ENCODE measurements around the gene SLC38A3. TPM values are rescaled to one million over a fixed set of nuclear protein-coding genes. Genes with fewer than 3 reads are reported as not detected.
"Not testable (repeated sequence)": the region's sequence is repeated elsewhere in the genome, so short reads cannot be mapped to it uniquely, and the experiment has no call there.

The SLC38A3 gene
- total RNA-seq, 2 experiments from 2014 or later = not detected

DNA sequence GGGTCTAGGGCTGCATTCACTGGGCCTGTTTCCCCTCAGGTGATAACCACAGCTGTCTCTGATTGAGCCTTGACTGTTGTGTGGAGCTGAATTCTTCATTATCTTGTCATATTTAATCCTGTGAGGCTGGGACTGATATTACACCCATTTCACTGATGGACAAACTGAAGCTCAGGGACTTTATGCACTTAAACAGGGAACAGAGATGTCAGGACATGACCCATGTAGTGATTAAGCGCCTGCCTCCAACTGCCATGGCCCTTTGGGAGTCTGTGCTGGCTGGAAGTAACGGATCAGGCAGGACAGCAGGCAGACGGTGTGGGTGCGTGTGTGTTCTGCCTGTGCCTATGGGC, 38.4 kb downstream of the SLC38A3 start:
- H3K9me3 Mint-ChIP-seq = no peaks in the 10 kb centered on the region
- peak overlapping the region; percentile 16 for H3K4me3 Mint-ChIP-seq
- H3K27ac Mint-ChIP-seq = peak overlapping the region; percentile 94
- no peaks in the 10 kb centered on the region for H3K27me3 Mint-ChIP-seq
- DNase-seq = no peak
- peaks cover 46% of the 10 kb centered on the region for H3K36me3 Mint-ChIP-seq (ENCODE audit: low read depth)
- H3K4me1 Mint-ChIP-seq = peaks cover 92% of the 10 kb centered on the region
- ChIA-PET POLR2A (interaction anchor here (0.7 to 9.7 kb wide), 5 partner anchors 8 to 56 kb away, joined by 3 to 117 read pairs (median 4); partner anchors contain the start of genes GNAI2, HYAL3 and NAA80), CTCF (interaction anchor here (1.3 to 8.1 kb wide), 5 partner anchors 15 to 441 kb away, joined by 3 to 212 read pairs (median 7); partner anchors contain the start of gene INKA1)

GRCh38 chr3:50244813-50245212, 39.7 kb downstream of the SLC38A3 start:
- POLR2A ChIA-PET = interaction anchor here (1.4 to 9.7 kb wide), 3 partner anchors 9 to 17 kb away, joined by 5 to 117 read pairs (median 87); partner anchors contain the start of gene GNAI2

GRCh38 chr3:50245251-50245745, 40.2 kb downstream of the SLC38A3 start:
- peaks cover 38% of the 10 kb centered on the region for H3K36me3 Mint-ChIP-seq (ENCODE audit: low read depth)
- H3K4me1 Mint-ChIP-seq = peaks cover 89% of the 10 kb centered on the region
- POLR2A ChIA-PET = interaction anchor here (6.7 to 9.7 kb wide), 2 partner anchors 9 to 17 kb away, joined by 87 to 117 read pairs; partner anchors contain the start of gene GNAI2
- H3K4me3 Mint-ChIP-seq = peak overlapping the region; percentile 78
- peak overlapping the region; percentile 94 for H3K27ac Mint-ChIP-seq
- no peaks in the 10 kb centered on the region for H3K27me3 Mint-ChIP-seq
- H3K9me3 Mint-ChIP-seq = no peaks in the 10 kb centered on the region
- no peak for DNase-seq
- CTCF ChIA-PET = interaction anchor here (1.2 to 8.1 kb wide), 2 partner anchors 17 to 29 kb away, joined by 3 to 212 read pairs; no protein-coding TSS in a partner anchor

More at GRCh38 chr3:50244813-50245212, 39.7 kb downstream of the SLC38A3 start:
- not testable (repeated sequence) for DNase-seq, H3K27me3 Mint-ChIP-seq, H3K9me3 Mint-ChIP-seq
- peak overlapping the region; percentile 94 for H3K27ac Mint-ChIP-seq
- peaks cover 89% of the 10 kb centered on the region for H3K4me1 Mint-ChIP-seq
- H3K36me3 Mint-ChIP-seq (ENCODE audit: low read depth) = peaks cover 37% of the 10 kb centered on the region
- H3K4me3 Mint-ChIP-seq = peak overlapping the region; percentile 78
- CTCF ChIA-PET = interaction anchor here (1.2 to 8.1 kb wide), 3 partner anchors 15 to 30 kb away, joined by 3 to 212 read pairs (median 7); no protein-coding TSS in a partner anchor

GRCh38 chr3:50245831-50246516, 40.9 kb downstream of the SLC38A3 start:
- ChIA-PET CTCF (interaction anchor here (0.9 to 8.1 kb wide), 34 partner anchors 8 to 906 kb away, joined by 3 to 212 read pairs (median 6); partner anchors contain the start of genes GNAI2, GNAT1, HYAL3 and IFRD2), POLR2A (interaction anchor here (0.8 to 9.7 kb wide), 14 partner anchors 10 to 123 kb away, joined by 3 to 117 read pairs (median 6); partner anchors contain the start of genes GNAI2, HYAL3, IFRD2 and NAA80)
- Mint-ChIP-seq H3K4me3 (peak overlapping the region; percentile 78), H3K27ac (peak overlapping the region; percentile 94), H3K36me3 (ENCODE audit: low read depth) (peaks cover 42% of the 10 kb centered on the region), H3K4me1 (peaks cover 91% of the 10 kb centered on the region), H3K27me3 (no peaks in the 10 kb centered on the region), H3K9me3 (no peaks in the 10 kb centered on the region)
- peak; percentile 94 for DNase-seq

DNA sequence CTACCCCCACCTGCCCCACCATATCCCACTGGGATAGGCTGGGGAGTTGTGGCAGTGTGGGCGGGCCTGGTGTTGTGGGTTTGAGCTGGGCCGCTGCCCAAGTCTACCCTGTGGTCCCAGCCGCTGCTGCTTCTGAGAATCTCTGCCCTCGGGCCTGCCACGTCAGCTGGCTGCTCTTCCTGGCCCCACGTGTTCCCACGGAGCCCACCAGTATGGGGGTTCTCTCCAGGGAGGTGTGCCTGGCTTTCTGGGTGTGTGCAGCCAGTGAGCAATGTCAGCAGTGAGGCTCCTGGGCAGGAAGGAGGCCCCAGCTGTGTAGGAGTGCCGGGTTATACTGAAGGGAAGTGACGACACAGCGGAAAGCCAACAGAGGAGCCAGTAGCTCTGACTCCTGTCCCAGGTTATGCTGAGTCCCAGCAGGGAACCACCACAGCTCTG, 41.5 kb downstream of the SLC38A3 start:
- Mint-ChIP-seq H3K9me3 (no peaks in the 10 kb centered on the region), H3K27ac (peak overlapping the region; percentile 94), H3K4me1 (peaks cover 90% of the 10 kb centered on the region), H3K27me3 (no peaks in the 10 kb centered on the region), H3K36me3 (ENCODE audit: low read depth) (peaks cover 43% of the 10 kb centered on the region), H3K4me3 (peak overlapping the region; percentile 78)
- POLR2A ChIA-PET = interaction anchor here (0.8 to 9.7 kb wide), 16 partner anchors 10 to 123 kb away, joined by 3 to 117 read pairs (median 6); partner anchors contain the start of genes GNAI2, HYAL3, IFRD2 and NAA80
- peak; percentile 89 for DNase-seq
- CTCF ChIA-PET = interaction anchor here (0.6 to 8.1 kb wide), 38 partner anchors 9 to 906 kb away, joined by 3 to 212 read pairs (median 5); partner anchors contain the start of genes GNAI2, GNAT1, HYAL3 and IFRD2

- Mint-ChIP-seq H3K4me1 (peaks cover 75% of the 10 kb centered on the region), H3K27me3 (no peaks in the 10 kb centered on the region), H3K4me3 (no peak overlapping the region), H3K36me3 (ENCODE audit: low read depth) (peaks cover 39% of the 10 kb centered on the region), H3K27ac (peak overlapping the region; percentile 82), H3K9me3 (no peaks in the 10 kb centered on the region)
- POLR2A ChIA-PET = interaction anchor here (2.6 to 9.7 kb wide), 3 partner anchors 8 to 20 kb away, joined by 20 to 117 read pairs (median 87); partner anchors contain the start of gene GNAI2
- no peak for DNase-seq
- CTCF ChIA-PET = interaction anchor here (0.8 to 2.9 kb wide), 2 partner anchors 10 to 21 kb away, joined by 4 to 20 read pairs; no protein-coding TSS in a partner anchor
Measured at GRCh38 chr3:50248387-50248786, 43.3 kb downstream of the SLC38A3 start.

GRCh38 chr3:50249457-50249856, 44.4 kb downstream of the SLC38A3 start:
- ChIA-PET CTCF (interaction anchor here (0.8 kb wide), 1 partner anchor 14 kb away, joined by 9 read pairs; no protein-coding TSS in a partner anchor), POLR2A (interaction anchor here (0.8 to 6.7 kb wide), 2 partner anchors 14 to 15 kb away, joined by 3 to 87 read pairs; partner anchors contain the start of gene GNAI2)
- H3K27ac Mint-ChIP-seq = no peak overlapping the region
- DNase-seq = no peak
- peaks cover 42% of the 10 kb centered on the region for H3K36me3 Mint-ChIP-seq (ENCODE audit: low read depth)
- no peak overlapping the region for H3K4me3 Mint-ChIP-seq
- peaks cover 77% of the 10 kb centered on the region for H3K4me1 Mint-ChIP-seq
- H3K27me3 Mint-ChIP-seq = no peaks in the 10 kb centered on the region
- H3K9me3 Mint-ChIP-seq = no peaks in the 10 kb centered on the region

DNA sequence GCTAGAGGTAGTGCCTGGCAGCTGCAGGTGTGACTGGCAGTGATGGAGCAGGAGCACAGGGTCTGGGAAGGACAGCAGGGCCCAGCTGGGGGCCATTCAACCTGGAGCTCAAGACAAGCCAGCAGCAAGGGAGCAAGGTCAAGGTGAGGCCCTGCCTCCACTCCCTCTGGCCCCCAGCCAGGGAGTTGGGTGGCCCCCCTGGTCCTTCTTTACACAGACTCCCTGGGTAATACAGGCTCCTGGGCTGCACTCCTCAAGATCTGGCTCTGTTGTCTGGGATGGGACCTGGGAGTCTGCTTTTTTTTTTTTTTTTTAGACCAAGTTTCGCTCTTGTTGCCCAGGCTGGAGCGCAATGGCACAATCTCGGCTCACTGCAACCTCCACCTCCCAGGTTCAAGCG, 45.4 kb downstream of the SLC38A3 start:
- H3K36me3 Mint-ChIP-seq (ENCODE audit: low read depth) = peaks cover 47% of the 10 kb centered on the region
- H3K4me3 Mint-ChIP-seq = no peak overlapping the region
- CTCF ChIA-PET = interaction anchor here (1.4 to 1.5 kb wide), 2 partner anchors 10 to 24 kb away, joined by 4 to 8 read pairs; no protein-coding TSS in a partner anchor
- no peak for DNase-seq
- H3K4me1 Mint-ChIP-seq = peaks cover 73% of the 10 kb centered on the region
- no peak overlapping the region for H3K27ac Mint-ChIP-seq
- POLR2A ChIA-PET = interaction anchor here (0.7 to 6.7 kb wide), 4 partner anchors 7 to 21 kb away, joined by 3 to 87 read pairs (median 4); partner anchors contain the start of gene GNAI2
- H3K9me3 Mint-ChIP-seq = no peaks in the 10 kb centered on the region
- H3K27me3 Mint-ChIP-seq = no peaks in the 10 kb centered on the region

DNA sequence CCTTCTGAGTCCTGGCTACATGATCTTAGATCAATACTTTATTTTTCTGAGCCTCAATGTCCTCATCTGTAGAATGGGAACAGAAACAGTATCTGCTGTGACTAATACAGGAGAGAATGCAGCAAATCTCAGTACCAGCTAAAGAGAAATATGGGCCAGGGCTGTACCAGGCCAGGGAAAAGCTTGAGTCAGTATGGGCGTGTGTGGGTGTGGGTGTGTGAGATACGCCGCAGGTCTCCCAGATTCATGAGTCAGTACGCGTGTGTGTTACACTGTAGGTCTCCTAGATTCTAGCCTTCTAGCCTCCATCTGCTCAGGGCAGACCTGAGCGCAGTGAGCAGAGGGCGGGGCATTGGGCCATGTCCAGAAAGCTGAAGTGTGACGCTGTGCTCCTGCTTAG, 46.1 kb downstream of the SLC38A3 start:
- Mint-ChIP-seq H3K27me3 (no peaks in the 10 kb centered on the region), H3K4me3 (no peak overlapping the region), H3K27ac (peak overlapping the region; percentile 52), H3K9me3 (no peaks in the 10 kb centered on the region), H3K4me1 (peaks cover 66% of the 10 kb centered on the region), H3K36me3 (ENCODE audit: low read depth) (peaks cover 50% of the 10 kb centered on the region)
- no peak for DNase-seq
- POLR2A ChIA-PET = interaction anchor here (0.8 to 6.7 kb wide), 3 partner anchors 8 to 15 kb away, joined by 3 to 87 read pairs (median 4); partner anchors contain the start of gene GNAI2
- CTCF ChIA-PET = interaction anchor here (0.7 to 1.5 kb wide), 3 partner anchors 9 to 48 kb away, joined by 3 to 8 read pairs (median 4); partner anchors contain the start of genes HYAL3 and NAA80

DNA sequence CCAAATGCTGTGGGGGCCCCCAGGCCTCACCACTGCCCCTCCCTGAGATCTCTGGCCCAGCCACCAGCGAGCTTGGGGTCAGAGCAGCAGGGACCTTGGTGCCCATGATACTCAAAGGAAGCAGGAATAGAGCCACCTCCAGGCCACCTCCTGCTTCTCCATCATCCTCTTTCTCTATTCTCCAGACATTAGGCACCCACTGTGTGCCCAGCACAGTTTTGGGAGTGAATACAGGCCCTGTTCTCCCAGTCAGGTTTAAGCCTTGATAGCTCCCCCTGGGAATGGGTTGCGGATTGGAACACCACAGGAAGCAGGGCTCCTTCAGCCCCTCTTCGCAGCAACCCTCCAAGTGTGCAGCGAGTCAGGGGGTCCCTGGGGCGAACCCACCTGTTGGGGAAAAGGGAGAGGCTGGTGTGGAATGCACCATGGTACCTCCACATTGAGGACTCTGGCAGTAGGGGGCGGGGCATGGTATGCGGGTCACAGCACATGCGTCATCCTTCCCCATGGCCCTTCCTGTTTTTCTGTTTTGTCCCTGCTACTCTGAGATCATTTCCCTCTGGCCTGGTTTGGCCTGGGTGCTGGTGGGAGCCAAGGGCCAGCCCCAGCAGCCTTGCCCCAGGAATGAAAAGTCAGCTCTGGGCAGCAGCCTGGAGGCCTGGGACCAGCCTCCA, 49.6 kb downstream of the SLC38A3 start:
- Mint-ChIP-seq H3K36me3 (ENCODE audit: low read depth) (peaks cover 73% of the 10 kb centered on the region), H3K27ac (peak overlapping the region; percentile 68)
- POLR2A ChIA-PET = interaction anchor here (1.0 to 5.3 kb wide), 2 partner anchors 8 to 15 kb away, joined by 3 to 20 read pairs; no protein-coding TSS in a partner anchor

GRCh38 chr3:50255251-50255615, 50.2 kb downstream of the SLC38A3 start:
- Mint-ChIP-seq H3K27me3 (no peaks in the 10 kb centered on the region), H3K4me1 (peaks cover 40% of the 10 kb centered on the region), H3K36me3 (ENCODE audit: low read depth) (peaks cover 70% of the 10 kb centered on the region), H3K9me3 (no peaks in the 10 kb centered on the region), H3K4me3 (no peak overlapping the region), H3K27ac (peak overlapping the region; percentile 68)
- ChIA-PET POLR2A (interaction anchor here (0.8 to 5.3 kb wide), 3 partner anchors 8 to 15 kb away, joined by 3 to 20 read pairs (median 4); no protein-coding TSS in a partner anchor), CTCF (interaction anchor here (1.0 to 2.0 kb wide), 4 partner anchors 8 to 61 kb away, joined by 3 to 14 read pairs (median 4); no protein-coding TSS in a partner anchor)
- no peak for DNase-seq

More for the DNA sequence above, 49.6 kb downstream of the SLC38A3 start:
- Mint-ChIP-seq H3K4me1 (peaks cover 43% of the 10 kb centered on the region), H3K4me3 (no peak overlapping the region), H3K27me3 (no peaks in the 10 kb centered on the region), H3K9me3 (no peaks in the 10 kb centered on the region)
- CTCF ChIA-PET = interaction anchor here (1.0 to 2.0 kb wide), 3 partner anchors 8 to 60 kb away, joined by 3 to 14 read pairs (median 4); no protein-coding TSS in a partner anchor
- peak; percentile 34 for DNase-seq

All from activated CD4-positive, alpha-beta memory T cell treated with anti-CD3 and anti-CD28 coated beads, Interleukin-2, amount 10 ng/mL, durations not matched to agents 7 days and 5 days (primary cell).